ENCODE data around the gene GPR4. TPM values are rescaled to one million over a fixed set of nuclear protein-coding genes. Genes with fewer than 3 reads are reported as not detected.

Gene GPR4
- total and polyA plus RNA-seq, 2 of the 8 experiments (the other 6 are each of a cell fraction or from before 2014, with no cell fraction given): 0.19 to 0.39 TPM

- Histone ChIP-seq H2AFZ (ENCODE audit: low read length) (no peak overlapping the region), H2AK5ac (ENCODE audit: low read depth, low read length) (no peak overlapping the region), H2BK20ac (ENCODE audit: low read length) (0 out of 2 replicates have a peak overlapping the region, but pooled peaks have one; percentile 72), H4K20me1 (replicated peaks in 1 of 2; ENCODE audit: control insufficient read depth in 1 of 2, insufficient read depth in 2 of 2, low read length in 2 of 2) (no peaks in the 10 kb centered on the region), H3K4ac (replicated peaks; ENCODE audit: insufficient read length, low read depth, low read length) (no peak overlapping the region), H3K4me2 (ENCODE audit: insufficient read depth in 1 of 2, low read depth in 2 of 2, low read length in 2 of 2) (no peak overlapping the region), H4K8ac (ENCODE audit: extremely low read depth, insufficient read depth, low read length) (no peak overlapping the region; the same call in 1 of the 2 replicates), H3K4me3 (ENCODE audit: extremely low read depth in 1 of 4, insufficient read depth in 2 of 4, low read depth in 3 of 4, low read length in 4 of 4) (no peak overlapping the region), H2BK120ac (replicated peaks; ENCODE audit: low read depth, low read length) (no peak overlapping the region), H3K23ac (ENCODE audit: insufficient read length) (no peak overlapping the region), H2BK5ac (ENCODE audit: low read depth, low read length) (no peak overlapping the region), H3K27me3 (replicated peaks in 1 of 4; ENCODE audit: control insufficient read depth in 3 of 4, extremely low read depth in 1 of 4, insufficient read depth in 3 of 4, low read length in 3 of 4) (no peaks in the 10 kb centered on the region), H3K18ac (ENCODE audit: extremely low read depth, low read length) (no peak overlapping the region), H4K5ac (ENCODE audit: insufficient read length, low read depth, low read length) (no peak overlapping the region), H3K79me2 (ENCODE audit: control insufficient read depth in 1 of 2, insufficient read depth in 2 of 2, low read length in 2 of 2) (no peaks in the 10 kb centered on the region), H3K23me2 (ENCODE audit: low read depth, low read length) (no peaks in the 10 kb centered on the region), H3K27ac (ENCODE audit: low read depth, low read length) (no peak overlapping the region), H3K9me3 (ENCODE audit: insufficient read depth in 2 of 2, low read depth in 1 of 2, low read length in 1 of 2) (no peaks in the 10 kb centered on the region), H3K56ac (replicated peaks; ENCODE audit: insufficient read length, low read depth, low read length) (no peak overlapping the region), H3K14ac (ENCODE audit: insufficient read length) (no peak overlapping the region), H3K4me1 (replicated peaks in 1 of 4; ENCODE audit: control insufficient read depth in 3 of 4, insufficient read depth in 4 of 4, low read length in 3 of 4) (no peaks in the 10 kb centered on the region), H3K9ac (replicated peaks in 1 of 4; ENCODE audit: extremely low read depth in 1 of 4, low read depth in 3 of 4, low read length in 3 of 4) (no peak overlapping the region), H3K79me1 (ENCODE audit: low read depth, low read length) (no peaks in the 10 kb centered on the region), H2BK12ac (ENCODE audit: low read depth, low read length) (0 out of 2 replicates have a peak overlapping the region, but pooled peaks have one; percentile 39), H4K91ac (replicated peaks; ENCODE audit: insufficient read length, low read length) (no peak overlapping the region), H2BK15ac (ENCODE audit: low read length) (no peak overlapping the region), H3K36me3 (ENCODE audit: control insufficient read depth in 2 of 4, insufficient read depth in 4 of 4, low read length in 3 of 4) (no peaks in the 10 kb centered on the region)
- CTCF ChIA-PET (ENCODE audit: partially characterized antibody): interaction anchor here (1.2 to 2.0 kb wide), 4 partner anchors 13 to 57 kb away, joined by 4 to 5 read pairs (median 4); no protein-coding TSS in a partner anchor
- POLR2A ChIA-PET (ENCODE audit: partially characterized antibody): interaction anchor here (3.2 kb wide), 1 partner anchor 14 kb away, joined by 16 read pairs; no protein-coding TSS in a partner anchor
- no peak for DNase-seq (ENCODE audit: low read depth in 1 of 2, low spot score in 2 of 2)
- FAIRE-seq: no peak
- WGBS, 2 experiments (ENCODE audit: extremely low coverage in 1 of 2, insufficient coverage in 1 of 2, insufficient read length in 1 of 2, insufficient replicate concordance in 2 of 2, low coverage in 1 of 2, low lambda C conversion rate in 2 of 2, missing lambda C conversion rate in 1 of 2): 89% methylated on average over 7 of the region's 7 CpGs; no CpG with 5 or more reads in 1 of the 2 experiments
- no peak for TF ChIP-seq KDM1A (IDR thresholded peaks at IDR 0.05; ENCODE audit: borderline replicate concordance, low read length)
Observed at GRCh38 chr19:45542234-45542668, 59.8 kb downstream of the GPR4 start.
